IPS-20b (cell line): ENCODE data around the gene FN1.
"Not testable (repeated sequence)": the region's sequence is repeated elsewhere in the genome, so short reads cannot be mapped to it uniquely, and the experiment has no call there.

ENCODE experiments used
- H3K27ac ChIP-seq: one replicate; pipeline ENCODE4 v1.5.1; 2013; ENCODE audit warnings: low read length
- H3K27me3 ChIP-seq: 2 replicates; pipeline ENCODE4 v1.6.1; 2013; ENCODE audit warnings: mild to moderate bottlenecking, low read length, inconsistent platforms; ENCODE audit not compliant: insufficient read depth
- H3K36me3 ChIP-seq: 2 replicates; pipeline ENCODE4 v1.6.1; 2013; ENCODE audit warnings: low read depth, mild to moderate bottlenecking, inconsistent platforms, low read length, moderate library complexity; ENCODE audit not compliant: insufficient read depth
- H3K4me1 ChIP-seq: 2 replicates; pipeline ENCODE4 v1.6.1; 2013; ENCODE audit warnings: mild to moderate bottlenecking, control low read depth, inconsistent platforms, low read length, moderate library complexity; ENCODE audit not compliant: insufficient read depth
- H3K4me3 ChIP-seq: 2 replicates; pipeline ENCODE4 v1.5.1; 2013; ENCODE audit warnings: mild to moderate bottlenecking, low read length, inconsistent platforms
- H3K9ac ChIP-seq: 2 replicates; pipeline ENCODE4 v1.6.1; 2013; ENCODE audit warnings: low read depth, mild to moderate bottlenecking, inconsistent platforms, low read length, moderate library complexity
- H3K9me3 ChIP-seq: 2 replicates; pipeline ENCODE4 v1.6.1; 2013; ENCODE audit warnings: mild to moderate bottlenecking, low read depth, low read length, inconsistent platforms; ENCODE audit not compliant: insufficient read depth

FN1 gene

GRCh38 chr2:215320679-215321078 lies 115.2 kb downstream of the FN1 start:
- H3K36me3 ChIP-seq, result peaks cover 94% of the 10 kb centered on the region

GRCh38 chr2:215320102-215320501 lies 115.8 kb downstream of the FN1 start:
- no peak overlapping the region for H3K27ac ChIP-seq
- H3K36me3 ChIP-seq, result peaks cover 96% of the 10 kb centered on the region
- H3K9me3 ChIP-seq, result no peaks in the 10 kb centered on the region
- no peaks in the 10 kb centered on the region for H3K27me3 ChIP-seq
- H3K9ac ChIP-seq, result no peak overlapping the region
- no peak overlapping the region for H3K4me3 ChIP-seq
- H3K4me1 ChIP-seq, result no peaks in the 10 kb centered on the region

More at GRCh38 chr2:215320679-215321078, 115.2 kb downstream of the FN1 start:
- no peak overlapping the region for H3K9ac ChIP-seq
- no peaks in the 10 kb centered on the region for H3K4me1 ChIP-seq
- no peak overlapping the region for H3K4me3 ChIP-seq
- no peaks in the 10 kb centered on the region for H3K9me3 ChIP-seq
- no peak overlapping the region for H3K27ac ChIP-seq
- H3K27me3 ChIP-seq, result no peaks in the 10 kb centered on the region

GRCh38 chr2:215319500-215319899 lies 116.4 kb downstream of the FN1 start:
- H3K4me3 ChIP-seq, result no peak overlapping the region
- no peaks in the 10 kb centered on the region for H3K27me3 ChIP-seq
- no peaks in the 10 kb centered on the region for H3K4me1 ChIP-seq
- peaks cover 96% of the 10 kb centered on the region for H3K36me3 ChIP-seq
- H3K27ac ChIP-seq, result no peak overlapping the region
- H3K9ac ChIP-seq, result no peak overlapping the region
- no peaks in the 10 kb centered on the region for H3K9me3 ChIP-seq

- H3K9me3 ChIP-seq, result no peaks in the 10 kb centered on the region
- no peak overlapping the region for H3K9ac ChIP-seq
- no peak overlapping the region for H3K4me3 ChIP-seq
- no peak overlapping the region for H3K27ac ChIP-seq
- peaks cover 83% of the 10 kb centered on the region for H3K36me3 ChIP-seq
- peaks cover 12% of the 10 kb centered on the region for H3K4me1 ChIP-seq
- no peaks in the 10 kb centered on the region for H3K27me3 ChIP-seq
Measured at GRCh38 chr2:215316336-215316735, 119.5 kb downstream of the FN1 start.

- Histone ChIP-seq H3K9ac (no peak overlapping the region), H3K4me3 (no peak overlapping the region), H3K27me3 (no peaks in the 10 kb centered on the region), H3K36me3 (peaks cover 73% of the 10 kb centered on the region), H3K9me3 (no peaks in the 10 kb centered on the region), H3K4me1 (peaks cover 12% of the 10 kb centered on the region), H3K27ac (no peak overlapping the region)
Measured at GRCh38 chr2:215315301-215315700, 120.6 kb downstream of the FN1 start.

DNA sequence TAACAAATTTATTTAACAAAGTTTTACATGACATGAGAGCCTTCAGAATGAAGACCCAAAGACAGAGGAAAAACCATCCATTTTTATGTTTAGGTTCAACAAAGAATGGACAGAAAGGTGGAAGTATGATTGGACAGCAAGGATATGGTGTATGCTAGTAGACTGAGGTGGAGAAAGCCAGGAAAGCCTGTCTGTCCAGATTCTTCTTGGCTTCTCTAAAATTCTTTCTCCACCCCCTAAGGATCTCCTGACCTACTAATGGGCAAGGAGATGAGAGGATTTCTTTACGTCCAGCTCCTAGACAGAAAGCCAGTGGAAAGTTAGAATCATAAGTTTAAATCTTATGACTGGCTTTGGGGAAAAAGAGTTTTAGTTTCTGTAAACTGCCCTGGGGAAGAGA lies 121.0 kb downstream of the FN1 start:
- Histone ChIP-seq H3K9me3 (no peaks in the 10 kb centered on the region), H3K4me1 (peaks cover 12% of the 10 kb centered on the region), H3K4me3 (no peak overlapping the region), H3K36me3 (peaks cover 69% of the 10 kb centered on the region), H3K27ac (no peak overlapping the region), H3K27me3 (no peaks in the 10 kb centered on the region), H3K9ac (no peak overlapping the region)

GRCh38 chr2:215313255-215313613 lies 122.6 kb downstream of the FN1 start:
- no peaks in the 10 kb centered on the region for H3K9me3 ChIP-seq
- H3K4me1 ChIP-seq, result peaks cover 12% of the 10 kb centered on the region
- H3K4me3 ChIP-seq, result peak overlapping the region; percentile 74
- peaks cover 52% of the 10 kb centered on the region for H3K36me3 ChIP-seq
- no peaks in the 10 kb centered on the region for H3K27me3 ChIP-seq
- peak overlapping the region; percentile 88; the same call in 1 of the 2 replicates for H3K9ac ChIP-seq
- no peak overlapping the region for H3K27ac ChIP-seq

DNA sequence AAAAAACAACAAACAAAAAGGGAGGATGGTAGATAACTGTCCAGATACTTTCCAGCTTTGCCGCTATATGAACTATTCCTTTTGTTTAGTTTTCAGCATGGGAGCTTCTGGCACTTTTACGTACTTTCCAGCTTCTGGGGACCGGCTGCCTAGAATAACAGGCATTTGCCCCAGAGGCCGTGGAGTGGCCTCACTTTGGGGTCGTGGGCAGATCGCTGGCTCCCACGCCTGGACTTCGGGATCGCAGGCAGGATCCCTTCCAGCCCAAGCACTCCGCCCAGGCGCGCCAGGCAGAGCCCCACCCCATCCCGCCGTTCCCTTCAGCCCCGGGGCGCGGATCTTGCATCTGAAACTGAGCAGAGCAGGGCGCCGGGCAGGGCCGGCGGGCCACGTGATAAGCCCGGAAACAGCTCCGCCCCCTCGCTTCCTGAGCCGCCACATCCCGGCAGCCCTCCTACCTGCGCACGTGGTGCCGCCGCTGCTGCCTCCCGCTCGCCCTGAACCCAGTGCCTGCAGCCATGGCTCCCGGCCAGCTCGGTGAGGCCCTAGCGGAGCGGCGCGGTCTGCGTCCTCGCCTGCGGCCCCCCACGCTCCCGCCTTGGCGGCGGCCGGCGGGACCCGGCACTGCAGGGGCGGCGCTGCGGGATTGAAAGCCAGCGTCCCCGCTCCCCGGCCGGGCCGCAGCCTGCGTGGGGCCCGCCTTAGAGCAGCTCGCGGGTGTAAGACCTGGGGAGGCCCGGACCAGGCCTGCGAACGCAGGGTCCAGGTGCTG lies 124.1 kb downstream of the FN1 start, which contains the start of gene ATIC:
Gene ATIC, plus strand, starts transcription at position 435 of the 772 bp plus-strand sequence. Its CDS starts 84 bp downstream, at position 519.
- peak within 1 kb of the TSS; percentile 74 for H3K27ac ChIP-seq
- no peaks in the 10 kb centered on the region for H3K9me3 ChIP-seq
- peak within 1 kb of the TSS; percentile 88 for H3K9ac ChIP-seq
- peaks cover 38% of the 10 kb centered on the region for H3K36me3 ChIP-seq
- peak within 1 kb of the TSS; percentile 74 for H3K4me3 ChIP-seq
- no peaks in the 10 kb centered on the region for H3K27me3 ChIP-seq
- peaks cover 12% of the 10 kb centered on the region for H3K4me1 ChIP-seq

- Histone ChIP-seq H3K4me3 (peak overlapping the region; percentile 74), H3K4me1 (peaks cover 12% of the 10 kb centered on the region), H3K9ac (peak overlapping the region; percentile 87; the same call in 1 of the 2 replicates), H3K36me3 (peaks cover 33% of the 10 kb centered on the region)
- not testable (repeated sequence) for H3K9me3 ChIP-seq, H3K27me3 ChIP-seq, H3K27ac ChIP-seq
Measured at GRCh38 chr2:215311259-215311624, 124.6 kb downstream of the FN1 start.
